Right ventricle myocardium inferior (tissue), 1 donor: ENCODE data around the gene KIF25. TPM values are rescaled to one million over a fixed set of nuclear protein-coding genes. Genes with fewer than 3 reads are reported as not detected.
"Not testable (repeated sequence)": the region's sequence is repeated elsewhere in the genome, so short reads cannot be mapped to it uniquely, and the experiment has no call there.

ENCODE experiments used
- ATAC-seq: fragments of 200-7000 bp; cut with Tn5 transposase; one replicate; pipeline ENCODE4 v1.9.1; 2020; ENCODE audit warnings: mild to moderate bottlenecking, moderate library complexity
- DNase-seq: peaks from one replicate; pipeline ENCODE4 v3.0.0; 2021; ENCODE audit errors: missing footprints
- intact Hi-C: fragments of 100-400 bp; cut with DNase I; formaldehyde crosslinking; loops from one replicate; pipeline ENCODE4 v1.11.0; 2022
- total RNA-seq: library from RNA; stranded (reverse); fragmentation: NEBNext Ultra II Directional; extraction: Animal tissue kit (Norgen Biotek cat#: 25700); gene quantifications from one replicate; pipeline ENCODE4 v1.2.1, GENCODE V29; 2021
- donor health status: DM: no; HTN: yes; CAD: no; lungs with severe emphysema.

Gene KIF25
- total RNA-seq, 1 donor from 2014 or later = not detected

- DNase-seq (no peak), ATAC-seq (no peak)
- intact Hi-C loops = no loop called here
Measured at GRCh38 chr6:167988945-167989841, 8.3 kb upstream of the KIF25 start.

DNA sequence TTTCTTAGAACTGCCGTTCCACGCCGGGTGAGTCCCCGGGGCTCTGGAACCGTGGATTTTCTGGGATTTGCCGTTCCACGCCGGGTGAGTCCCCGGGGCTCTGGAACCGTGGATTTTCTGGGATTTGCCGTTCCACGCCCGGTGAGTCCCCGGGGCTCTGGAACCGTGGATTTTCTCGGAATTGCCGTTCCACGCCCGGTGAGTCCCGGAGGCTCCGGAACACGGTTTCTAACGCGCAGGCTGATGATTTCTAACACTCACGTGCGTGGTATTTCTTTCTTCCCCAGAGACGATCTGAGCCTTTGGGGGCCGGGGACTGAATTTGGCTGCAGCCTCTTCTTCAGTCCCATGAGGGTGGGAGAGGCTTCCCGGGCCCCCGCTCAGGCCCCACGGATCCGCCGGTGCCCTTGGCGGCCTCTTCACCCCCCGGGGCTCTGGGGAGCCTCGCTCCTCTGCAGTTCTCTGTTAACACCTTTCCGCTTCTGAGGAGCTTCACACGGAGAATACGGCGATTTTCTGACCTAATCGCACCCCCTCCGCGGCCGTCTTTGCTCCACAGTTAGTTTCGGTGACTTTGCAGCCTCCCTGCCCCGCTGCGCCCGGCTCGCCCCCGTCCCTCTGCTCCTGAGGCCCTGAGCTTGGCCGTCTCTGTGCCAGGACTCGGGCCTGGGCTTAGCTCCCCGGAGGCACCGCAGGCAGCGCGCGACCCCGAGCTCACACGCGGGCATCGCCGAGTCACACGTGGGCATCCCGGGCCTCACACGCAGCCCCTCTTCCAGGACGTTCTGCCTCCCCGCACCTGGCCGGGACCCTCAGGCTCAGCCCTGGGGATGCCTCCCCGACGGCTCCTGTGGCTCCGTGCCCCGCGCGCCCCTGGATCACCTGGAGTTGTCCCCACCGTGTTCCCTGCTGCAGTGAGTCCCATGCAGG is 7.2 kb upstream of the KIF25 start:
- intact Hi-C loops = no loop called here
- no peak for DNase-seq
- ATAC-seq = no peak

DNA sequence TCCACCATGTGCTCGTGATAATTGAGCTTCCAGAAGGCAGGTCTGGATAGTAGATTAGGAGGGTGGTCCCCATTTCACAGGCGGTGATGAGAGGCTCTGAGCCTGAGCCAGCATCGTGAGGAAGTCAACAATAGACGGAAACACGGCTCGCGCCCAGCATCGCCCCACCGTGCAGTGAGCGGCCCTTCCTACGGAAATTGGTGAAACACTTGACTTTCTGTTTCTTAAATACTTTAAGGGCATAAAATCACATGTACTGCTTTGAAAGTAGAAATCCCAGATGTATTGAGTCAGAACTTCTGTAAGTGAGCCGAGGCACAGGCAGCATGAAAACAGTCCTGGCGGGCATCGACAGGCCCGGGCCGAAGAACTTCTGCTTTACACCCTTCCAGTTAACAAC is 4.3 kb upstream of the KIF25 start:
- peak; percentile 56 for ATAC-seq
- intact Hi-C loops = loop anchor here (2.0 kb wide), 1 partner anchor 40 kb away; no protein-coding TSS in a partner anchor
- DNase-seq = no peak

DNA sequence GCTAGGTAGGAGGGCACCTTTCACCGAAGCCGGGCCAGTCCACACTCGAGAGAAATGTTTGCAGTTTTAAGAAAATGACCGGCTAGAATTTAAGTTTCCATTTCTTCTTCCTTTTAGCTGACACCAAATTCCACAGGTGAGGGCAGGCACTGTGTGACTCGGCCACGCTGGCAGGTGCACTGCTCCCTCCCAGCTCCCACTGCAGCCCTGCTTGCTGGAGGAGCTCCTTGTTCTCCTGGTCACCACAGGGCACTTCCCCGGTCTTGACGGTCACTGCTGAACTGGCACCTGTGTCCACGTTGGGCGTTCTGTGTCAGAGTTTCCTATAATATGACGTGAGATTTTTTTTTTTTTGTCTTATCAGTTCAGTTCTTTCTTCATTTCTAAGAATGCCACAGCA is 3.6 kb upstream of the KIF25 start:
- DNase-seq = no peak
- ATAC-seq = no peak
- intact Hi-C loops = loop anchor here (2.0 kb wide), 1 partner anchor 39 kb away; no protein-coding TSS in a partner anchor

- ATAC-seq (no peak), DNase-seq (no peak)
- intact Hi-C loops = no loop called here
Measured at GRCh38 chr6:167995302-167995701, 2.2 kb upstream of the KIF25 start.

GRCh38 chr6:167995731-167996151 is 1.7 kb upstream of the KIF25 start:
- no peak for ATAC-seq
- no peak for DNase-seq
- intact Hi-C loops = no loop called here

DNA sequence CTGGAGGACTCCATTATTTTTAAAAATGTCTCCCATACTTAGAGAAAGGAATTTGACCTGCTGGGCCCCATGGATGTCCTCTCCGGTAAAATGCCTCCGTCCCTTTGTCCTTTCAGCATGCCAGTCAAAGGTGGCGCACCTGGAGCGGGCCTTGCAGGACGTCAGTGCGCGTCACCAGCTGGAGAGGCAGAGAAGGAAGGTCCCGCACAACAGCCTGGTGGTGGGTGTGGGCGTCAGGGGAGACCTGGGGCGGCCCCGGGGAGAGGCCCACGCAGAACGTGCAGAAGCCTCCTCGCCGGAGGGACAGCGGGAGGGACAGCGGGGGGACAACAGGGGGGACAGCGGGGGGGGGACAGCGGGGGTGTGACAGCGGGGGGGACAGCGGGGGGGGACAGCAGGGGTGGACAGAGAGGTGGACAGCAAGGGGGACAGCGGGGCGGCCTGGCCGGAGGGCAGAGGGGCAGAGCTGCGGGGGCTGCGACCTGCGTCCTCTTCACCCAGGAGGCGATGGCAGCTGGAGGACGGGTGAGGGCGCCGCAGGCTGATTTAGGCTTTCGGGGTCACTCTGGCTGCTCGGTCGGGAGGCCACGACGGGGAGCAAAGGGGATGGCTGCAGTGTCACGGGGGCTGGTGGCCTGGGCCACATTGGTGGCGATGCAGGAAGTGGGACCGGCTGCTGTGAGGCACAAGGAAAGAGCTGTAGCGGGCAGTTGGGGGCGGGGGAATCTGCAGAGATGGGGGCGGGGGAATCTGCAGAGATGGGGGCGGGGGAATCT is 859 bp upstream of the KIF25 start:
- DNase-seq = no peak
- ATAC-seq = no peak
- intact Hi-C loops = no loop called here

DNA sequence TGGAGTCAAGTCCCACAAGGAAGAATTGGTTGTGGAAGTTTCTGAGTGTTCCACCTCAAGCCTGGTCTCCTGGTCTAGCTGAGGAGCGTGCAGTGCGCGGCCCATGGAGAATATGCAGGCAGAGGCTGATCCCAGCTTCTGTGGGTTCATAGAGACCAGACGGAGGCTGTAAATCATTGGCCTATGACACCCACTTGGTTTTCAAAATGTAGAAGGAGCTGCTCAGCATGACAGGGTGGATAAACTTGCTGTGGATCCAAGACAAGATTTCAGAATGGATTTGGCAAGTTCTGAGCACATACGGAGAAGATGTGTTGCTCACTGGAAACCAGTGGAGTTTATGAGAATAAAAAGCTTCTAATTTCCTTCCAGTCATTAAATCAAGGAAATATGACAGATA is 744 bp downstream of the KIF25 start:
- ATAC-seq = no peak
- intact Hi-C loops = no loop called here

DNA sequence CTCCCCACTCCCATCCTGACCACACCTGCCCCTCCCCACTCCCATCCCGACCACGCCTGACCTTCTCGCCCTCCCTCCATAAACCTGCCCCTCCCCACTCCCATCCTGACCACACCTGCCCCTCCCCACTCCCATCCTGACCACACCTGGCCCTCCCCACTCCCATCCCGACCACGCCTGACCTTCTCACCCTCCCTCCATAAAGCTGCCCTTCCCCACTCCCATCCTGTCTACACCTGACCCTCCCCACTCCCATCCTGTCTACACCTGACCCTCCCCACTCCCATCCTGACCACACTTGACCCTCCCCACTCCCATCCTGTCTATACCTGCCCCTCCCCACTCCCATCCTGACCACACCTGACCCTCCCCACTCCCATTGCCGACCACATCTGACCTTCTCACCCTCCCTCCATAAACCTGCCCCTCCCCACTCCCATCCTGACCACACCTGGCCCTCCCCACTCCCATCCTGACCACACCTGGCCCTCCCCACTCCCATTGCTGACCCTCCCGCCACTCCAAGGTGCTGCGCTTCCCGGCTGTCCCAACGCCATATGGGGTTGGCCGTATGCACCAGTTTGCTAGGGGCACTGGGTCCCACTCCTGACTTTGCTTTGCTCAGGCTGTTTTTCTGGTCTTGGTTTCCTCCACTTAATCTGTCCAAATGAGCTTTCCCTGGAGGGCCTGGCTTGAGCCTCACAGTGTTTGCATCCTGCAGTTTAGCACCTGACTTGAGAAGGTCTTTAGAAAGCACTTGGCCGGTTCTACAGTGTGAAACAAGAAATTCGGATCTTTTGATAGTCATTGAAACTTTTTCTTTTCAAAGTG is 2.9 kb downstream of the KIF25 start:
- ATAC-seq = no peak

More for the DNA sequence above, 744 bp downstream of the KIF25 start:
- no peak for DNase-seq

DNA sequence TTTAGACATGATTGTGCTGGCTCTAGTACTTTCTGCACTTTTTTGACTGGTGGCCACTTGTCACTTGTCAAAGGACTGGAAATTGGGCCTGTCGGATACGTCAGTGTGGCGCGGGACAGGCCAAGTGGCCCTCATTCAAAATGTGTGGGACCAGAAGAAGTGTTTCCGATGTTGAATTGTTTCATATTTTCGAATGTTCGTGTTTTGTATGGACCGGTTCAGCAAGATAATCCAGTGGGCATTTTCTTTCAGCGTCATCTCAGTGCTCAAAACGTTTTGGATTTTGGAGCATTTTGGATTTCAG is 3.5 kb downstream of the KIF25 start:
- no peak for DNase-seq
- intact Hi-C loops = no loop called here
- no peak for ATAC-seq

More for the DNA sequence above, 2.9 kb downstream of the KIF25 start:
- intact Hi-C loops = no loop called here
- no peak for DNase-seq

- intact Hi-C loops, ATAC-seq, DNase-seq: not testable (repeated sequence)
Measured at GRCh38 chr6:168001514-168001913, 4.0 kb downstream of the KIF25 start.

DNA sequence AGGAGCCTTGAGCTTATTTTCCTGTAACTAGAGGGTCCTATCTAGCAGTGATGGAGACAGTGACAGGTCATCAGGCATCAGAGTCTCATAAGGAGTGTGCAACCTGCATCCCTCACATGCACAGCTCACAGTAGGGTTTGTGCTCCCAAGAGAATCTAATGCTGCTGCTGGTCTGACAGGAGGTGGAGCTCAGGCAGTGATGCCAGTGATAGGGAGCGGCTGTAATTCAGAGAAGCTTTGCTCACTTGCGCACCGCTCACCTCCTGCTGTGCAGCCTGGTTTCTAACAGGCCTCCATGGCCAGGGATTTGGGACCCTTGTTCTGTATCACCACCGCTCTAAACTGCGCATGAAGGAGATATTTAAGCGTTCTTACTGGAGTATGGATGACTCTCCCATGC is 5.3 kb downstream of the KIF25 start:
- intact Hi-C loops = no loop called here

GRCh38 chr6:168004023-168004422 is 6.6 kb downstream of the KIF25 start:
- DNase-seq (no peak), ATAC-seq (no peak)
- intact Hi-C loops = no loop called here

More for the DNA sequence above, 5.3 kb downstream of the KIF25 start:
- DNase-seq (no peak), ATAC-seq (no peak)

DNA sequence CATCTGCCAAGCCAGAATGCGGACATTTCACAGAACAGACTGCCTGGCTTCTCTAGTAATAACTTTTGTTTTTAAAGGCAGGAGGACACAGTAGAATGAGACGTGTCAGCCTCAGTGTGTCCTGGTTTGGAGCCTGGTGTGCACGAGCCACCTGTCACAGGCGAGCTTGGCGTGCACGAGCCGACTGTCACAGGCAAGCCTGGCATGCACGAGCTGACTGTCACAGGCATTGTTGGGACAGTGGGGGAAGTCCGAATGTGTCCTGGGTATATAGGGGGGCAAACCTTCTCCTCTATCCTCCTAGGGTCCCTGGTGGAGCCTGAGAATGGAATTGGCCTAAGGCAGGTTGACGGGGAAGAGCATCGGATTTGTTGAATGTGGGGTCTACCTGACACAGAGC is 7.5 kb downstream of the KIF25 start:
- DNase-seq = no peak
- ATAC-seq = no peak
- intact Hi-C loops = no loop called here

GRCh38 chr6:168005796-168006195 is 8.3 kb downstream of the KIF25 start:
- ATAC-seq = no peak
- intact Hi-C loops = no loop called here

GRCh38 chr6:168007592-168008338 is 10.3 kb downstream of the KIF25 start:
- intact Hi-C loops = no loop called here
- DNase-seq (no peak), ATAC-seq (no peak)

More at GRCh38 chr6:168005796-168006195, 8.3 kb downstream of the KIF25 start:
- no peak for DNase-seq

GRCh38 chr6:168009331-168009730 is 11.9 kb downstream of the KIF25 start:
- intact Hi-C loops = no loop called here
- DNase-seq = no peak

More at GRCh38 chr6:168009331-168009730, 11.9 kb downstream of the KIF25 start:
- ATAC-seq = no peak
